Lower leg skin (tissue), 3 donors: Measurements from ENCODE around the gene KCNA1.

Source experiments
- CTCF ChIP-seq, 3 donors: fragments of 450-650 bp; IDR thresholded peaks; one replicate each; pipeline ENCODE4 v1.5.1; 2016; ENCODE audit warnings: antibody characterized with exemption in 3 of 3, mild to moderate bottlenecking in 3 of 3, moderate library complexity in 2 of 3
- POLR2A ChIP-seq, 2 donors: fragments of 450-650 bp; IDR thresholded peaks; one replicate each; pipeline ENCODE4 v1.6.1; 2016 to 2017; ENCODE audit warnings: antibody characterized with exemption in 2 of 2, mild to moderate bottlenecking in 1 of 2, moderate library complexity in 1 of 2

DNA sequence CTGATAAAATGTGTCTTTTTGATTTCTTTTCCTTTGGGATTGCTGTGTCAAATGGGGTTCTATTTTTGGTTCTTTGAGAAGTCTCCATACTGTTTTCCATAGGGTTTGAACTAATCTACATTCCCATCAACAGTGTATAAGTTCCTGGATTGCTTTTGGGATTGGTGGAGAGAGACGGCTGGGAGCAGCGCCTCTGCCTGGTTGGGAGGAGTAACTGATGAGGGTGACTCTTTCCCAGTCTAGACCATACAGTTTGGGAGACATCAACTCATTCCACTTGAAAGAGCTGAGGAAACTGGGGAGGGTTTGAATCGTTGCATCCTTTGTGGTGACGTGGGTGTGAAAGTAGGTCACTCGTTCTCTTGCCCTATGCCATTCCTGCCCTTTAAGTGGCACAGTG is 42.3 kb upstream of the KCNA1 start:
- TF ChIP-seq CTCF (IDR thresholded peaks at IDR 0.05) (no peak), POLR2A (IDR thresholded peaks at IDR 0.05) (no peak)
